Stimulated activated effector memory CD8-positive, alpha-beta T cell treated with anti-CD3 and anti-CD28 coated beads, Interleukin-12 subunit alpha, Interleukin-12 subunit beta, amount 100 ng/mL, for 72 hours (primary cell): Measurements from ENCODE around the gene BMERB1.
"Not testable (repeated sequence)": the region's sequence is repeated elsewhere in the genome, so short reads cannot be mapped to it uniquely, and the experiment has no call there.

ENCODE experiments used
- ATAC-seq: fragments of 150-1000 bp; cut with Tn5 transposase; 2 replicates; pipeline ENCODE4 v1.10.0; 2021
- DNase-seq, 2 donors: peaks; one replicate each; pipeline ENCODE4 v3.0.0; 2021 to 2022; ENCODE audit warnings: low spot score in 2 of 2
- H3K27ac Mint-ChIP-seq: one replicate; pipeline ENCODE4 v1.8.0; 2022; ENCODE audit warnings: mild to moderate bottlenecking, mixed read lengths
- H3K36me3 Mint-ChIP-seq: one replicate; pipeline ENCODE4 v1.8.0; 2022; ENCODE audit warnings: mild to moderate bottlenecking, mixed read lengths
- H3K4me1 Mint-ChIP-seq: one replicate; pipeline ENCODE4 v1.8.0; 2022; ENCODE audit warnings: mixed read lengths
- H3K4me3 Mint-ChIP-seq: one replicate; pipeline ENCODE4 v1.8.0; 2022; ENCODE audit warnings: mild to moderate bottlenecking, mixed read lengths
- H3K9me3 Mint-ChIP-seq: one replicate; pipeline ENCODE4 v1.8.0; 2022; ENCODE audit warnings: mixed read lengths

The BMERB1 gene

DNA sequence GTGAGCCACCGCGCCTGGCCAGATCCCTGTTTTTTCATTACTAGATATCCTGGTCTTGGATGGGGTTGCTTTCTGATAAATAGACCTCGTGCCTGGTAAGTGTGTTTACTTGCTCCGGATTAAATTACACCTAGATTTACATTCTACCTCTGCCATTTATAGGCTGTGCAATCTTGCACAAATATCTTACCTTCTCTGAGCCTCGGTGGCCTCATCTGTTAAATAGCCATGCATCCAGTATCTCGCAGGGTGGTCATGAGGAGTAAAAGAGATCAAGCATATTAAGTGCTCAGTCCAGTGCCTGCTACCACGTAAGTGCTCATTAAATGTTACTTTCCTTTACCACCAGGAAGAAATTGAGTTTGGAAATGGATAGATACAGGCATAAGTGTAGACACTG is 98.4 kb downstream of the BMERB1 start:
- no peaks in the 10 kb centered on the region for H3K9me3 Mint-ChIP-seq
- no peaks in the 10 kb centered on the region for H3K4me1 Mint-ChIP-seq
- no peak for DNase-seq
- H3K27ac Mint-ChIP-seq: no peak overlapping the region
- no peaks in the 10 kb centered on the region for H3K36me3 Mint-ChIP-seq
- ATAC-seq: no peak
- no peak overlapping the region for H3K4me3 Mint-ChIP-seq

DNA sequence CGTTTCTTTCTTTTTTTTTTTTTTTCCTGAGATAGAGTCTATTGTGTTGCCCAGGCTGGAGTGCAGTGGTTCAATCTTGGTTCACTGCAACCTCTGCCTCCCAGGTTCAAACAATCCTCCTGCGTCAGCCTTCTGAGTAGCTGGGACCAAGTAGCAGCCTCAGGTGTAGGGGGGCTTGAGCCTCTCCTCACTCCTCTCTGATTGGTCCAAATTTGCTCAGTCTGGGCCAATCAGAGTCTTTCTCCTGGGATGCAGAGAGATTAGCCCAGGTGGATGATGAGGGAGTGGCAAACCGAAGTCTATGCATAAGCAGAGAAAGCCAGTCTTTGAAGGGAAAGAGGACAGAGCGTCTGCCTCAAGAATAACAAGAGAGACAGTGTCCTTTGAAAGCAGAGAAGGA is 99.0 kb downstream of the BMERB1 start:
- Mint-ChIP-seq H3K27ac (no peak overlapping the region), H3K36me3 (no peaks in the 10 kb centered on the region), H3K9me3 (no peaks in the 10 kb centered on the region), H3K4me3 (no peak overlapping the region), H3K4me1 (no peaks in the 10 kb centered on the region)
- no peak for DNase-seq
- ATAC-seq: no peak

DNA sequence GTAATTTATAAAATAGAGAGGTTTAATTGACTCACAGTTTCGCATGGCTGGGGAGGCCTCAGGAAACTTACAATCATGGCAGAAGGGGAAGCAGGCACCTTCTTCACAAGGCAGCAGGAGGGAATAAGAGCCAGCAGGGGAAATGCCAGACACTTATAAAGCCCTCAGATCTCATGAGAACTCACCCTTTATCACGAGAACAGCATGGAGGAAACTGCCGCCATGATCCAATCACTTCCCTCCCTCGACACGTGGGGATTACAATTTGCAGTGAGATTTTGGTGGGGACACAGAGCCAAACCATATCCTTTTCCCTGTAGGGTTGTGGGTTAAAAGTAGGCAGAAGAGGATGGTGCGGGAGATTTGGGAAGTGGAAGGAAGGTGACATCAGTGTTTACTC is 101.4 kb downstream of the BMERB1 start:
- H3K36me3 Mint-ChIP-seq: no peaks in the 10 kb centered on the region
- no peak overlapping the region for H3K4me3 Mint-ChIP-seq
- no peak for ATAC-seq
- H3K27ac Mint-ChIP-seq: no peak overlapping the region
- no peaks in the 10 kb centered on the region for H3K4me1 Mint-ChIP-seq
- DNase-seq: no peak
- H3K9me3 Mint-ChIP-seq: no peaks in the 10 kb centered on the region

DNA sequence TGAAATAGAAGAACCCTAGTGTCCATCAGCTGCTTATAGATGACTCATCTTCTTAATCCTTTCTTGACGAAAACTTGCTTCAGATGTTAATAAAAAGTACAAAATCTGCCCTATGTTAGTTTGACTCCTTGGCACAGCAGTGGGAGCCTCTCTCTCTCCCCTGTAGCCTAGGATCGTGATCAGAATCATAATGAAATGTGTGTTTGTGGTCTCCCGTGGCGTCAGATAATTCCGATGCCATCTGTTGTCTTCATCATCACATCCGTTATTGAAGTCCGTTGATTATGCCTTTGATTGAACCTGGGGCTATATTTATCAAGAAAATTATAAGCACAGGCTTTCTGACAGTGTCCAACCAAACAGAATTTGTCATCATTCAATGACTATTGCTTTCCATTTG is 102.5 kb downstream of the BMERB1 start:
- no peaks in the 10 kb centered on the region for H3K36me3 Mint-ChIP-seq
- H3K4me1 Mint-ChIP-seq: no peaks in the 10 kb centered on the region
- ATAC-seq: no peak
- H3K4me3 Mint-ChIP-seq: no peak overlapping the region
- H3K27ac Mint-ChIP-seq: no peak overlapping the region
- DNase-seq: no peak
- no peaks in the 10 kb centered on the region for H3K9me3 Mint-ChIP-seq

DNA sequence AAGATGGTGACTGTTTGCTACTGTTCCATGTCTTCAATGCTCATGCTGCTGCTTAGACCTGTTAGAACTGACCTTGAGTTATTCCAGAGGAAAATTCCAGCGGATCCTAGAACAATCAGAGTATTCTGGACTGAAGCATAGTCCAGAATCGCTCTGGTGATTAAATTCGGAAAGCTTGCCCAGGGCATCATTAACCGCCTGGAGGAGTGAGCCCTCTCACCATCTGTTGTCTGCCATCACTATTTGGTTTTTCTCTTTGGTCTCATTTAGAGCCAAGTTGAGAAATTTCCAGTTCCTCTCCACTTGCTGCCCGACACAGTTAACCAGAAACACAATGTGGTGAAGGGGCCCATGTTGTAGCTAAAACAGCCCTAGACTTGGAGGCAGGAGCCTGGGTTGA is 104.1 kb downstream of the BMERB1 start:
- Mint-ChIP-seq H3K27ac (no peak overlapping the region), H3K36me3 (no peaks in the 10 kb centered on the region), H3K9me3 (no peaks in the 10 kb centered on the region), H3K4me1 (peaks cover 9% of the 10 kb centered on the region), H3K4me3 (no peak overlapping the region)
- ATAC-seq (no peak), DNase-seq (no peak)

DNA sequence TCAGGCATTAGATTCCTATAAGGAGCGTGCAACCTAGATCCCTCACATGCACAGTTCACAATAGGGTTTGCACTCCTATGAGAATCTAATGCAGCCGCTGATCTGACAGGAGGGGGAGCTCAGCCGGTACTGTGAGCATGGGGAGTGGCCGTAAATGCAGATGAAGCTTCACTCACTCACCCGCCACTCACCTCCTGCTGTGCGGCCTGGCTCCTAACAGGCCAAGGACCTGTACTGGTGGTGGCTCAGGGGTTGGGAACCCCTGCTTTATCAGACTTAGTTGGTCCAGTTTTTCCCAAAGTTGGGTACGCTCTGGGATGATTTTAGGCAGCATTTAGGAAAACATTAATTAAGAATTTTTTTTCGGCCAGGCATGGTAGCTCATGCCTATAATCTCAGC is 104.8 kb downstream of the BMERB1 start:
- H3K4me3 Mint-ChIP-seq: no peak overlapping the region
- DNase-seq: no peak
- no peaks in the 10 kb centered on the region for H3K9me3 Mint-ChIP-seq
- no peak for ATAC-seq
- H3K4me1 Mint-ChIP-seq: peaks cover 9% of the 10 kb centered on the region
- H3K36me3 Mint-ChIP-seq: no peaks in the 10 kb centered on the region
- H3K27ac Mint-ChIP-seq: no peak overlapping the region

DNA sequence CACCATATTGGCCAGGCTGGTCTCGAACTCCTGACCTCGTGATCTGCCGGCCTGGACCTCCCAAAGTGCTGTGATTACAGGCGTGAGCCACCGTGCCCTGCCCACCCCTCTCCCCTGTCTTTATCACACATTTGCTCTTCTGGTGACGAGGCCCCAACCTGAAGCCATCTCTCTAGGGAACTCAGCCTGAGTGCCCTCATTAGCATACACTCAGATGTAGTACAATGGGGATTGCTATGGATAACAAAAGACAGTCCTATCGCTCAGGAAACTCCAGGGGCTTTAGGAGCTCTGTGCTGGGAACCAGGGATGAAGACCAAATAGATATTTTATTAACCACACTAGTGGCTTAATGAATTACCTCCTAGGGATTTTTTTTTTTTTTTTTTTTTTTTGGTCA is 107.9 kb downstream of the BMERB1 start:
- Mint-ChIP-seq H3K4me1 (peaks cover 9% of the 10 kb centered on the region), H3K9me3 (no peaks in the 10 kb centered on the region), H3K27ac (peak overlapping the region; percentile 67), H3K36me3 (no peaks in the 10 kb centered on the region), H3K4me3 (no peak overlapping the region)
- ATAC-seq: no peak
- no peak for DNase-seq

DNA sequence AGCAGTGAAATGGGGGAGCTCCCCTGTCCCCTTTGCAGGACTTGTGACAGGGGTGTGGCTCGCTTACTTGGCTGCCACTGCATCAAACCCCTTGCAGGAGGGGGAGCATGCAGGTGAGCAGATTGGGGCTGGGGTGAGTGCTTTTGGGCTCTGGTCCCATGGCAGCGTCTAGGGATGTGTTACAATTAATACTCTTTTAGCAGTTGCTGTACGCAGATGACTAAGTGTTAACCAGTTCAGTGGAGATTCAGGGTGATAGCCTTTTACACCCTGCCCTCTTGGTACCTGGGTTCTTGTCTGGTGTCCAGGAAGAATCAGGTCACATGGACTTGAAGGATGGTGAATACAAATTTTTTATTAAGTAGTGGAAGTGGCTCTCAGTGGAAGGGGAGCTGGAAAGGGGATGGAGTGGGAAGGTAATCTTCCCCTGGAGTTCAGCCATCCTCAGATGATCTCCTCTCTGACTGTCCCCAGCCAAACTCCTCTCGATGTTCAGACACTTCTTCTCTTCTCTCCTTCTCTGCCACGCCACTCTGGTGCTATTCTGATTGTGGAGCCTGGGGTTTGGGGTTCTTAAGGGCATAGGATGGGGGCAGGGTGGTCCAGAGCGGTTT is 108.5 kb downstream of the BMERB1 start:
- no peaks in the 10 kb centered on the region for H3K36me3 Mint-ChIP-seq
- no peak for DNase-seq
- peak; percentile 59 for ATAC-seq
- peak overlapping the region; percentile 67 for H3K27ac Mint-ChIP-seq
- peaks cover 9% of the 10 kb centered on the region for H3K4me1 Mint-ChIP-seq
- H3K9me3 Mint-ChIP-seq: no peaks in the 10 kb centered on the region
- no peak overlapping the region for H3K4me3 Mint-ChIP-seq

DNA sequence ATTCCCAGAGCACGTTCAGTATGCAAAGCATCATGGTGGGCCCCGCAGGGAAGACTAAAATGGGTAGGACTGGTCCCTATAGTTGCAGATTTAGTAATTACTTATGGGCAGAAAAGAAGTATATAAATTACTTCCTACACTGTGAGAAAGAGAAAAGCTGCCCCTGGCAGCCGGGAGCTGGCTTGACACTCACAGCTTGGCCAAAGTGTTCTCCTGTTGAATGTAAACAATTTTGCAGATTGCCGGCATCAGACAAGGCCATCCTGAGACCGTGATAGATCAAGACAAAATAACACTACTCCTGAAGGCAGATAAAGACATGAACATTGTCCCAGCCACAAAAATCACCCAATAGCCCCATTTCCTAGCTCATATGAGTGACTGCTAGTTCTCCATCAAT is 110.0 kb downstream of the BMERB1 start:
- no peak overlapping the region for H3K4me3 Mint-ChIP-seq
- no peaks in the 10 kb centered on the region for H3K9me3 Mint-ChIP-seq
- no peaks in the 10 kb centered on the region for H3K36me3 Mint-ChIP-seq
- ATAC-seq: no peak
- DNase-seq: no peak
- no peak overlapping the region for H3K27ac Mint-ChIP-seq
- peaks cover 9% of the 10 kb centered on the region for H3K4me1 Mint-ChIP-seq

DNA sequence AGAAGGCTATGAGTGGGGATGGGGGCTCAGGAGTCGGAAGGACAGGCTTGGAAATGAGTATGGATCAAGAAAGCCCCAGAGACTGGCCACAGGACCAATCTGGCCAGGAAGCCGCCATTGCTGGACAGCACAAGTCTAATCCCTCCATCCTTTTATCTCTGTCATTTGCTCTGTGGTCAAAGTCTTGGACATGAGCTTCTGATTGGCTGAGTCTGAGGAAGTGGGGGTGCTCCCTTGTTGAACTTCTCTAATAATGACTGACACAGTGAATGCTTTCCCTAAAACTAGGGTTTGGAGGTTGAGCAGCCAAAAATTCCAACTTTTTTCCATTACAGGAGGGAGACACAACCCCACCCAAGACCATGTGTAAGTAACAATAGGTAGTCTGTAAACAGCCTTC is 111.2 kb downstream of the BMERB1 start:
- Mint-ChIP-seq H3K4me1 (peaks cover 10% of the 10 kb centered on the region), H3K36me3 (no peaks in the 10 kb centered on the region), H3K27ac (no peak overlapping the region), H3K9me3 (no peaks in the 10 kb centered on the region), H3K4me3 (no peak overlapping the region)
- ATAC-seq (no peak), DNase-seq (no peak)

DNA sequence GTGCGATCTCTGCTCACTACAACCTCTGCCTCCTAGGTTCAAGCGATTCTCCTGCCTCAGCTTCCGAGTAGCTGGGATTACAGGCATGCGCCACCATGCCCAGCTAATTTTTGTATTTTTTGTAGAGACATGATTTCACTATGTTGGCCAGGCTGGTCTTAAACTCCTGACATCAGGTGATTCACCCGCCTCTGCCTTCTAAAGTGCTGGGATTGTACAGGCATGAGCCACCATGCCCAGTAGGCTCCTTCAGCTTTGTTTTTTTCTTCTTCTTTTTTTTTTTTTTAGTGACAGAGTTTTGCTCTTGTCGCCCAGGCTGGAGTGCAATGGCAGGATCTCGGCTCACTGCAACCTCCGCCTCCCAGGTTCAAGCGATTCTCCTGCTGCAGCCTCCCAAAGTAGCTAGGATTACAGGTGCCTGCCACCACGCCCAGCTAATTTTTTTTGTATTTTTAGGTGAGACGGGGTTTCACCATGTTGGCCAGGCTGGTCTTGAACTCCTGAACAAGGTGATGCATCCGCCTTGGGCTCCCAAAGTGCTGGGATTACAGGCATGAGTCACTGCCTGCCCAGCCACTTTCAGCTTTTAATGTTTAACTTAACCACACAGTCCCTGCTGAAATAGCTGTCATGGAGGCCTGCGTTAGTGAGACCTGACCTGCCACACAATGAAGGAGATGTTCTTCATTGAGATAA is 112.8 kb downstream of the BMERB1 start:
- not testable (repeated sequence) for DNase-seq, H3K9me3 Mint-ChIP-seq, ATAC-seq, H3K36me3 Mint-ChIP-seq, H3K27ac Mint-ChIP-seq, H3K4me3 Mint-ChIP-seq
- peaks cover 26% of the 10 kb centered on the region for H3K4me1 Mint-ChIP-seq

DNA sequence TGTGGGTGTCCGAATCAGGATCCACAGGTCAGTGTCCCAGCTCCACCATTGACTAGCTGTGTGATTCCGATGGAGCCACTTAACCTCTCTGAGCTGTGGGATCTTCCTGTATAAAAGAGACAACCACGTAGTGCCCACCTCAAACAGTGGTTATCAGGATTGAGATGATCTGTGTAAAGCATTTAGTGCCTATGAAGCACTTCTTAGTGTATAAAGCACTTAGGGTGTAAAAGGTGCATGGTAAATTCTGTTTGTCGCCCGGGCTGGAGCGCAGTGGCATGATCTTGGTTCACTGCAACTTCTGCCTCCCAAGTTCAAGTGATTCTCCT is 113.3 kb downstream of the BMERB1 start:
- H3K27ac Mint-ChIP-seq: no peak overlapping the region
- no peak overlapping the region for H3K4me3 Mint-ChIP-seq
- no peak for DNase-seq
- no peak for ATAC-seq
- H3K4me1 Mint-ChIP-seq: peaks cover 28% of the 10 kb centered on the region
- H3K9me3 Mint-ChIP-seq: no peaks in the 10 kb centered on the region
- no peaks in the 10 kb centered on the region for H3K36me3 Mint-ChIP-seq

DNA sequence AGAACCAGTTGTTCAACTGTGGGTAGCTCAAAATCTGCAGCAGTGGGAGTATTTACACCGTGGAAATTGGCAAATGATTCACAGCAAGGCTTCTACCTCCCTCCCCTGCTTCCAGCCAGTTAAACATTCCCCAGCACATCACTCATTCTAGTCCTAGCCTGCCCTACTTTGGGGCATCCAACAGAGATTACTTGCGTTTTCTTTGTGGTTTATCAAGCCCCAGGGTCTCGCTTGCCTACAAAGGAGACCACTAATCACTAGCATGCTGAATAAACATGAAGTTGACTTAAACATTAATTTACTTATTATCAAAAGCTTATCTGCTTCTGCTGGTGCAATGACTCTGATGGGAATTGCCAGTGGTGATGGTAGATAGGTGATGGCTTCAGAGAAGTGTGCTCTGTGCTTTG is 114.1 kb downstream of the BMERB1 start:
- DNase-seq: no peak
- no peaks in the 10 kb centered on the region for H3K36me3 Mint-ChIP-seq
- ATAC-seq: no peak
- H3K4me1 Mint-ChIP-seq: peaks cover 26% of the 10 kb centered on the region
- H3K4me3 Mint-ChIP-seq: no peak overlapping the region
- H3K9me3 Mint-ChIP-seq: no peaks in the 10 kb centered on the region
- peak overlapping the region; percentile 17 for H3K27ac Mint-ChIP-seq

DNA sequence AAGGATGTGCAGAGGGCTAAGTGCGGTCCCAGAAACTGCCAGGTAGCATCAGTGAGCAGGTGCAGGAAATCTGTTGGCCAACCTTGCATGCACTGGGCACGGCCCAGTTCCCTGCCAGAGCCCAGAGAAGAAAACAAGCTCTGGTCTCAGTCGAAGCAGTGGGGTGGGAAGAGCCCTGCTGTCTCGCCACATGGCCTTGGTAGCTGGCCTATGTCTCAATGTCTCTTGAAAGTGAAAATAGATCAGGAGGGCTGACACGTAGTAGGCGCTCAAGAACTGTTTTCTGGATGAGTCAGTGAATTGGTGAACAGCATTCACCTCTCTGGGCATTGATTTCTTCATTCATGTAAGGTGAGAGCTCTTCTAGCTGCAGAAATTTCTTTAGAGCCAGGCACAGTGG is 118.1 kb downstream of the BMERB1 start:
- peaks cover 31% of the 10 kb centered on the region for H3K4me1 Mint-ChIP-seq
- H3K27ac Mint-ChIP-seq: no peak overlapping the region
- ATAC-seq: peak; percentile 57

DNA sequence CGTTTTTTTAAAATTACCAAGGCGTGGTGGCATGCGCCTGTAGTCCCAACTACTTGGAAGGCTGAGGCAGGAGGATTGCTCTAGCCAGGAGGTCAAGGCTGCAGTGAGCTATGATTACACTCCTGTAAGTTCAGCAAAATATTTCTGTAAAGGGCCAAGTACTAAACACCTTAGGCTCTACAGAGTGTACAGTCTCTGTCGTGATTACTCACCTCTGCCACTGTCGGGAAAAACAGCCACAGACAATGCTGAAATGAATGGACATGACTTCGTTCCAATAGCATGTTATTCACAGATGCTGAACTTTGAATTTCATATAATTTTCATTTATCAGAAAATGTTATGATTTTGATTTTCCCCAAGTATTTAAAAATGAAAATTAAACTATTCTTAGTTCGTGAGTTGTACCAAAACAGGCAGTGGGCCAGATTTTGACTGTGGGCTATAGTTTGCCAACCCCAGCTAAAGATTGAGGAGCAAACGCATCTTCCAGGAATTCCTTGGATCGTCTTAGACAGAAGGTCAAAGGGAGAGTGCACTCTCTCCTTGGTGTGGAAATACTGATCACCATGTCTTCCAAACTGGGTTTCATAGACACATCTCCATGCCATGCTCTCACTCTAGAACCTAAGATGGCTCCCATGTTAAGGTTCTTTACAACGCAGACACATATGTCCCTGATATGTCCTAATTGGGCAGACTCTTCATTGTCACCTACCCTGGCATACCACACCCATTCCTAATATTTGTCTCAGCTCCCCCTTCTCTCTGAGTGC is 119.1 kb downstream of the BMERB1 start:
- Mint-ChIP-seq H3K27ac (no peak overlapping the region), H3K4me1 (peaks cover 31% of the 10 kb centered on the region), H3K36me3 (no peaks in the 10 kb centered on the region), H3K9me3 (no peaks in the 10 kb centered on the region), H3K4me3 (no peak overlapping the region)
- peak; percentile 89 for ATAC-seq
- no peak for DNase-seq

More for the DNA sequence above, 118.1 kb downstream of the BMERB1 start:
- H3K4me3 Mint-ChIP-seq: no peak overlapping the region
- no peak for DNase-seq
- H3K9me3 Mint-ChIP-seq: no peaks in the 10 kb centered on the region
- no peaks in the 10 kb centered on the region for H3K36me3 Mint-ChIP-seq

DNA sequence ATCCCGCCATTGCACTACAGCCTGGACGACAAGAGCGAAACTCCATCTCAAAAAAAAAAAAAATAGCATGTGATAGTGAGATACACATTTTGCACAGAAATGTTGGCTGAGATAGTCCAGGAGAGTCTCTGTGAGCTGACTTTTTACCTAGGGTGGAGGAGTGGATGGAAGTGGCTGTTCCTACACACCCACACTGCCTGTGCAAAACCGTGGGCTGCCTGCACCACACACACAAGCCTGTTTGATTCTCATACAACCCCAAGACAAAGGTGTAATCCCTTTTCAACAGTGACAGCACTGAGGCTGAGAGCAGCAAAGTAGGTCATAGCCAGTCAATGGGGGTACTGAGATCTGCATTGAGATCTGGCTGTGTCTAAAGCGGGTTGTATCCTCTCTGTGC is 121.7 kb downstream of the BMERB1 start:
- Mint-ChIP-seq H3K27ac (no peak overlapping the region), H3K36me3 (no peaks in the 10 kb centered on the region), H3K4me1 (peaks cover 24% of the 10 kb centered on the region), H3K4me3 (no peak overlapping the region), H3K9me3 (no peaks in the 10 kb centered on the region)
- no peak for DNase-seq
- no peak for ATAC-seq
